Left hindlimb (tissue), 1 donor: ENCODE data around the gene POTEC.
"Not testable (repeated sequence)": the region's sequence is repeated elsewhere in the genome, so short reads cannot be mapped to it uniquely, and the experiment has no call there.

Experiments used
- DNase-seq: peaks from one replicate; pipeline ENCODE4 v3.0.0-alpha.2; 2018

Gene POTEC

DNA sequence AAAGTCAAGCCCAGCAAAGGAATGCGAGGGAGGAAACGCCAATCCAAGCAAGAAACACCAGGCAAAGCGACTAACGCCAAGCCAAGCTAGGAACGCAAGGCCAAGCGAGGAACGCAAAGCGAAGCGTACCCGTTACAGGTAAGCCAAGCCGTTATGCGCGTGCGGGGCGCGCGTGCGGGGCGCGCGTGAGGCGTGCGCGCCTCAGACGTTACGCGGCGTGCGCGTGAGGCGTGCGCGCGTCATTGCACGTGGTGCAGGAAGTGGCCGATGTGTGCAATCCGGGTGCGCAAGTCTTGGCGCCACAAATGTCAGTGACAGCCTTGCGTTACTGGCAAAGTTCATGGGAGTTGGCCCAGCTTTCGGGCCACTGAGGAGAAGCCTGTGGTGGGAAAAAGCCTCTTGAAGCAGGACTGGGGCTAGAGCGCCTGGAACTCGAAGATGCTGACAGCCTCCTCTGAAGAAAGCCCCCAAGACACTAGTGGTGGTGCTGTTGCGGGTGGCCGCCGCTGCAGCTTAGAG, at the start of gene POTEC:
Gene POTEC, minus strand, starts transcription at position 155 of the 519 bp plus-strand sequence. CDS start 454 bp downstream, outside the sequence.
- DNase-seq: not testable (repeated sequence)

DNA sequence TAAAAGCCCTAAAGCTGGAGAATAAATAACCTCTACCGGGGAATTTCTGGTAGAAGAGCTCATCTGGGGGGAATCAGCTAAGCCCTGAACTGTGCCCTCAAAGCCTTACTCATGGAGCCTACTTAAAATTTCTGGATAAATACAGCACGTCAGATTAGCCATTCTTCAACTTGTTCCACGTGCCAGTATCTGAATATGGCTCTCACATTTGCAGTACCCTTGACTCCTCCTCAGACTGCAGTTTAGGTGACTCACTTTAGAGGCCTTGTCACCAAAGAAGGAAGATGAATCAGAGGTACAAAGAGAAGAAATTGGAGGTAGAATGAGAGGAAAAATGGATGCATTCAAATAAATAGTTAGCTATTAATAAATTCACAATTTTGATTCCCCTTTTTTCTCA, 34.6 kb upstream of the POTEC start:
- no peak for DNase-seq

GRCh38 chr18:14559502-14559901, 16.1 kb upstream of the POTEC start:
- not testable (repeated sequence) for DNase-seq

DNA sequence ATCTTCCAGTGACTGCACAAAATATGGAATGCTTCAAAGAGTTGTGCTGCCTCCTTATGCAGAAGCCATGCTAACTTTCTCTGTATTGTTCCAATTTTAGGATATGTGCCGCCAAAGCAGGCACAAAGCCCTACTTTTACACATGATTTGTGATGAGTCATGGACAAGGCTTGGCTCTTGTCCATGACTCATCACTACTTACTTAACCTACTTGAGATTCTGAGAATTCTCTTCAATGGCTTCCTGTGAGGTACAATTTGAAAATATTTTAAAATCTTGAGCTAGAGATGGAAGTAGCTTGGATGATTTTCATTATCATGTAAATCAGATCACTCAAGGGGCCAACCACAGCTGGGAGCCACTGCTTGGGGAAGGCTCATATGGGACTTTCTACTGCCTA, 11.7 kb downstream of the POTEC start:
- not testable (repeated sequence) for DNase-seq

DNA sequence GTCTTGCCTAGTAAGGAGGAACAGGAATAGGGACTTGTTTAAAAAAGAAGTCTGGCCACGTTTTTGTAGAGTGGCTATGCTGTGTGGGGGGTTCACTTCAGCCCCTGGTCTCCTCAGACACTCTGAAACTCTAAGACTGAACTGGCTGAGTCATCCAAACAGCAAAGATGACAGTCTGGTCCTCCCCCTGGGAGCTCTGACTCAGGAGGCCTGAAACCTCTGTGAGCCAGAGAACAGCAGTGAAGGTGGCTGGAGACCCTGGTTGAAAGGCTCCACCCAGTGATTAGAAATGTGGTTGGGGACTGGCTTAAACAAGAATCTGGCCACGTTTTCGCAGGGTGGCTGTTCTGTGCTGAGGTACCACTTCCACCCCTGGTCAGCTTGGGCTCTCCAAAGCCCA, 32.7 kb downstream of the POTEC start:
- not testable (repeated sequence) for DNase-seq

DNA sequence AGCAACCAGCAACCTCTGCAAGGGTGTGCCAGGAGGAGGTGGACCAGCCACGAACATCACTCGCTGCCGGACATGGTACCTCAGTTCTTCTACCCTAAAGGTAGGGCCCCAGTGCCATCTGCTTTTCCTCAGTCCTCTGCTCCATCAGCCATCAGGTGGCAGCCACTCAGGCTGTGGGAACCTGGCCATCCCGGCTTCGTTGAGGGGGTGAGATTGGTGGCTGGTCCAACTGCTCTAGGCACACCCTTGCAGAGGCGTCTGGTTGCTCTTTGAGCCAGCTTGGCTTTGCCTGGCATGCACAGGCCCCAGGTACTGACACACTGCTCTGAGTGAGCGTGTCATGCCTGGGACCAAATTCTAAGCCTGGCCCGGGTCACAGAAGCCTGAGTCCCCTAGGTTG, 39.7 kb downstream of the POTEC start:
- not testable (repeated sequence) for DNase-seq

- not testable (repeated sequence) for DNase-seq
These were observed 41.5 kb downstream of the POTEC start for GRCh38 chr18:14501894-14502293.

GRCh38 chr18:14489256-14490014, 54.0 kb downstream of the POTEC start:
- DNase-seq: not testable (repeated sequence)

- DNase-seq: not testable (repeated sequence)
These were observed 54.6 kb downstream of the POTEC start for GRCh38 chr18:14488789-14489188.

- DNase-seq: not testable (repeated sequence)
These were observed 56.3 kb downstream of the POTEC start for GRCh38 chr18:14486926-14487580.

DNA sequence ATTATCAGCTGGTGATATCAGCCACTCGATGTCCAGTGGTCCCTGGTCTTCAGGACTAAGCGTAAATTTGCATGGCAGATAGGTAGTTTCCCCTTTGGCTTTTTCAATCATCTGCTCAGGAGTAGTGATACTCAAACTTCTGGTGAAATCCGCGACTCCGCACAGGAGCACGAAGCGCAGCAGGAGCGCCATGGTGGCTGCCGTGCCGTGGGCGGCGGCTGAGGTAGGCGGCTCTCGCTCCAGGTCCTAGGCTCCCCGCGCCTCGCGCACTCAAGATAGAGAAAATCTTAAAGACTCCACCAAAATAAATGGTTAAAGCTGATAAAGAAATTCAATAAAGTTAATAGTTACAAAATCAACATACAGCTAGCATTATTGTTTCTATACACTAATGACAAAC, 64.3 kb downstream of the POTEC start:
- DNase-seq: not testable (repeated sequence)

DNA sequence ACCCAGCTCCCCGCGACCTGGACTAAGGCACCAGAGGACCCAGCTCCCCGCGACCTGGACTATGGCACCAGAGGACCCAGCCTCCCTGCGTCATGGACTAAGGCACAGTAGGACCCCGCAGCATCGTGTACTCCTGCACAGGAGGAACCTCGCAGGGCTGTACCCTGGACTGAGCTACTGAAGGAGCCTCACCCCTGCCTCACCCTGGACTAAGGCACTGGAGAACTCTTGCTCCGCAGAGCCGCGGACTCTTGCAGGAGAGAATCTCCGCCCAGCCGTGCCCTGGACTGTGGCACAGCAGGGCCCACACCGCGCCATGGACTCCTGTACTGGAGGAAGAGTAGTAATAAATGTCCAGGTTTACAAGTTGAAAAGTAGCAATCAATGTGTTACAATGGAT, 67.9 kb downstream of the POTEC start:
- DNase-seq: not testable (repeated sequence)

DNA sequence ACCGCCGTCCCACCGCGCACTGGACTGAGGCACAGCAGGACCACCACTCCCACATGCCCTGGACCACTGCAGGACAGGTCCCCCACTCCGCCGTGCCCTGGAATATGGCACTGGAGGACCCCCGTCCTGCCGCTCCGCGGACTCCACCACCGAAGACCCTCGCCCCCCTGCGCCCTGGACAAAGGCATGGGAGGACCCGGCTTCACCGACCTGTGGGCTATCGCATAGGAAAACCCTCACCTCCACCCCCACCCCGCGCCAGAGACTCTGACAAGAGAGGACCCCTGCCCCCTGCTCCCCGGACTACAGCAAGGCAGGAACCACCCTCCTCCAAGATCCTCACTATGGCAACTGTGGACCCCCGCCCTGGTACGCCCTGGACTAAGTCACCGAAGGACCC, 68.6 kb downstream of the POTEC start:
- DNase-seq: not testable (repeated sequence)

- DNase-seq: not testable (repeated sequence)
These were observed 69.2 kb downstream of the POTEC start for GRCh38 chr18:14474007-14474720.

GRCh38 chr18:14473250-14474006, 70.0 kb downstream of the POTEC start:
- DNase-seq: not testable (repeated sequence)

DNA sequence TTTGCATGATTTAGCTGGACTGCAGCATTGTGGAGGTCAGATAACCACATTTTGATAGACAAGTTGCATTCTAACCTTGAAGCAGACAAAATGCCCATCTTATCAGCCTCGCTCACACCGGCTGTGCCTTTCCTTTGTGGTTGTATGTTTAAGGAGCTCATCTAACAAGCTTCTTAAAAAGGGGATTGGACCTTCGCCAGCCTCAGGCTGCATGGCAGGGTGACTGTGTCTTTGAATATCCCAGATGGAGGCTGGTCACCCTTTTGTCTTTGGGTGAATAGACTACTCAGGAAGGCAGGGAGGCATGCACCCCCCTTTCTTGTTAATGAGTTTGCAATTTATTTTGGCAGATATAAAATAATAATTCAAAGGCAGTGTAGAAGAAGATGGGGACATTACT, 72.1 kb downstream of the POTEC start:
- not testable (repeated sequence) for DNase-seq

DNA sequence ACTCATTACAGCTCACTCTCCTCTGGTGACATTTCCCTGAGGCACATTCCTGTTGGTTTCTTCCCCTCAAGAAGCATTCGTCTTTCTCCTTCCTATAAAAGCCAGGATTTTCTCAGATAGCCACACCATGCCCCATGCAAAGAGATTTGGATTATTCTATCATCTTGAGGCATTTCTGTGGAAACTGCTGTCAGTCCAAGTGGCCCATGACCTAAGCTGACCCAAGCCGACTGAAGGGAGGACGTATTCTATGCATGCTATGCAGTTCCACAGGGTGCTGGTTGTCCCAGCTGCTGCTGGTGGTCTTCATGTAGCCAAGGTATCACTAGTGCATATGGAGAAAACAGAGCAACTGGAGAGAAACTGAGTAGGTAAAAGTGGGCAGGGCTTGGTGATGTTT, 73.0 kb downstream of the POTEC start:
- DNase-seq: not testable (repeated sequence)

GRCh38 chr18:14470046-14470445, 73.4 kb downstream of the POTEC start:
- DNase-seq: not testable (repeated sequence)

DNA sequence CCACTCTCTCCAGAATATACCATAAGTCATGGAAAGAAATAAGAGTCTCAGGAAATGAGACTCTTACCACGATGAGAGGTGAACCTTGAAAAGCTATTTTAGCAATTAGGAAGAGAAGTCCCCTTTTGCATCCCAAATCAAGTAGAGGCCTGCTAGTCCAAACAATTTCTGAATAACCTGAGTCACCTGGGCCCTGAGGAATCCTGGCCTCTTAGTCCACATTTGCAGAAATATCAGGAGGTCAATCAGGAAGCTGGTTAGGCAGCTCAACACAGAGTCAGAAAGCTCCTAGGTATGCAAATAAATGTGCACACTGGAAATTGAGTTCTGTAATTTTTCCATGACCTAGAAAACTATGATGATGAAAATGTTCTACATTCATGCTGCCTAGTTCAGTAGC, 77.4 kb downstream of the POTEC start:
- not testable (repeated sequence) for DNase-seq
